Trophoblast cell (in vitro differentiated cells and primary cell): Measurements from ENCODE around the gene SNED1.

Experiments used
- DNase-seq, 2 donors: peaks; one replicate each; pipeline ENCODE4 v3.0.0-alpha.2; 2016
- H2AFZ ChIP-seq: 2 replicates; pipeline ENCODE4 v1.6.1; 2013; ENCODE audit warnings: low read length, moderate library complexity, mild to moderate bottlenecking; ENCODE audit not compliant: insufficient read depth, poor library complexity
- H2AK5ac ChIP-seq: 2 replicates; pipeline ENCODE4 v1.6.1; 2013; ENCODE audit warnings: mild to moderate bottlenecking, low read length
- H2BK120ac ChIP-seq: 2 replicates; pipeline ENCODE4 v1.6.1; 2013; ENCODE audit warnings: low read length, mild to moderate bottlenecking, moderate library complexity; ENCODE audit not compliant: insufficient read depth, poor library complexity
- H2BK12ac ChIP-seq: 2 replicates; pipeline ENCODE4 v1.6.1; 2013; ENCODE audit warnings: mild to moderate bottlenecking, low read length, moderate library complexity
- H2BK5ac ChIP-seq: 2 replicates; pipeline ENCODE4 v1.6.1; 2013; ENCODE audit warnings: low read length, low read depth, moderate library complexity, mild to moderate bottlenecking; ENCODE audit not compliant: poor library complexity
- H3K14ac ChIP-seq: 2 replicates; pipeline ENCODE4 v1.6.1; 2013; ENCODE audit warnings: mild to moderate bottlenecking, low read length
- H3K18ac ChIP-seq: 2 replicates; pipeline ENCODE4 v1.6.1; 2013; ENCODE audit warnings: mild to moderate bottlenecking, low read length
- H3K23ac ChIP-seq: 2 replicates; pipeline ENCODE4 v1.6.1; 2013; ENCODE audit warnings: low read length
- H3K27ac ChIP-seq: 2 replicates; pipeline ENCODE4 v1.5.1; 2013; ENCODE audit warnings: low read depth, mild to moderate bottlenecking, inconsistent platforms, low read length, moderate library complexity
- H3K27me3 ChIP-seq: 2 replicates; pipeline ENCODE4 v1.6.1; 2013; ENCODE audit warnings: inconsistent platforms, mild to moderate bottlenecking, low read length, moderate library complexity; ENCODE audit not compliant: insufficient read depth
- H3K36me3 ChIP-seq, 2 experiments: 1 replicate in 1 of 2; 2 replicates in 1 of 2; pipeline ENCODE4 v1.6.1; 2013; ENCODE audit warnings: low read length in 2 of 2, mild to moderate bottlenecking in 2 of 2, moderate library complexity in 1 of 2; ENCODE audit not compliant: insufficient read depth in 2 of 2, control insufficient read depth in 1 of 2
- H3K4ac ChIP-seq: 2 replicates; pipeline ENCODE4 v1.6.1; 2013; ENCODE audit warnings: low read depth, mild to moderate bottlenecking, low read length, moderate library complexity
- H3K4me1 ChIP-seq, 2 experiments: 1 replicate in 1 of 2; 2 replicates in 1 of 2; pipeline ENCODE4 v1.6.1; 2013; ENCODE audit warnings: low read length in 2 of 2, mild to moderate bottlenecking in 2 of 2, moderate library complexity in 1 of 2; ENCODE audit not compliant: insufficient read depth in 2 of 2, control insufficient read depth in 1 of 2
- H3K4me2 ChIP-seq: 2 replicates; pipeline ENCODE4 v1.6.1; 2013; ENCODE audit warnings: inconsistent platforms, mild to moderate bottlenecking, low read length, moderate library complexity
- H3K4me3 ChIP-seq: 2 replicates; pipeline ENCODE4 v1.5.1; 2013; ENCODE audit warnings: mild to moderate bottlenecking, low read depth, low read length, inconsistent platforms
- H3K79me1 ChIP-seq: one replicate; pipeline ENCODE4 v1.6.1; 2013; ENCODE audit warnings: low read length
- H3K79me2 ChIP-seq: 2 replicates; pipeline ENCODE4 v1.6.1; 2013; ENCODE audit warnings: low read length, mild to moderate bottlenecking; ENCODE audit not compliant: control insufficient read depth, insufficient read depth, poor library complexity
- H3K9ac ChIP-seq: 2 replicates; pipeline ENCODE4 v1.6.1; 2013; ENCODE audit warnings: mild to moderate bottlenecking, low read length
- H3K9me3 ChIP-seq: 2 replicates; pipeline ENCODE4 v1.6.1; 2013; ENCODE audit warnings: low read depth, mild to moderate bottlenecking, control low read depth, inconsistent platforms, low read length; ENCODE audit not compliant: insufficient read depth
- H4K12ac ChIP-seq: 2 replicates; pipeline ENCODE4 v1.6.1; 2013; ENCODE audit warnings: low read depth, mild to moderate bottlenecking, low read length, moderate library complexity
- H4K8ac ChIP-seq: 2 replicates; pipeline ENCODE4 v1.6.1; 2013; ENCODE audit warnings: low read depth, mild to moderate bottlenecking, low read length, moderate library complexity
- H4K91ac ChIP-seq: one replicate; pipeline ENCODE4 v1.6.1; 2013; ENCODE audit warnings: low read depth, mild to moderate bottlenecking, low read length, moderate library complexity
- WGBS: extraction: QIAGEN DNeasy Blood & Tissue Kit; methylation state at CpG from one replicate; pipeline ENCODE4 v1.1.7; 2013; ENCODE audit warnings: missing lambda C conversion rate; ENCODE audit not compliant: insufficient read length, insufficient coverage; ENCODE audit errors: extremely low coverage; 5-methylcytosine and 5-hydroxymethylcytosine counted together

SNED1 gene

DNA sequence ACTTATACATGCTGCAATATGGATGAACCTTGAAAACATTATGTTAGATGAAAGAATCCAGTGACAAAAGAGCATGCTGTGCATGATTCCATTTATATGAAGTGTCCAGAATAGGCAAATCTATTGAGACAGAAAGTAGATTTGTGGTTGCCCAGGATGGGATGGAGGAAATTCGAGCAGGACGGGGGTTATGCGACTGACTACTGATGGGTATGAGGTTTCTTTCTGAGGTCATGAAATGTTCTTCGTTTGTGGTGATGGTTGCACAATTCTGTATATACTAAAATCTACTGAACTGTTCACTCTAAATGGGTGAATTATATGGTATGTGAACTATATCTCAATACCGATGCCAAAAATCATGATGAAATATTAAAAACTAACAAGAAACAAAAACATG lies 122.6 kb downstream of the SNED1 start:
- H3K4me2 ChIP-seq, result no peak overlapping the region
- WGBS, result no CpG with 5 or more reads among the region's 5 CpGs

DNA sequence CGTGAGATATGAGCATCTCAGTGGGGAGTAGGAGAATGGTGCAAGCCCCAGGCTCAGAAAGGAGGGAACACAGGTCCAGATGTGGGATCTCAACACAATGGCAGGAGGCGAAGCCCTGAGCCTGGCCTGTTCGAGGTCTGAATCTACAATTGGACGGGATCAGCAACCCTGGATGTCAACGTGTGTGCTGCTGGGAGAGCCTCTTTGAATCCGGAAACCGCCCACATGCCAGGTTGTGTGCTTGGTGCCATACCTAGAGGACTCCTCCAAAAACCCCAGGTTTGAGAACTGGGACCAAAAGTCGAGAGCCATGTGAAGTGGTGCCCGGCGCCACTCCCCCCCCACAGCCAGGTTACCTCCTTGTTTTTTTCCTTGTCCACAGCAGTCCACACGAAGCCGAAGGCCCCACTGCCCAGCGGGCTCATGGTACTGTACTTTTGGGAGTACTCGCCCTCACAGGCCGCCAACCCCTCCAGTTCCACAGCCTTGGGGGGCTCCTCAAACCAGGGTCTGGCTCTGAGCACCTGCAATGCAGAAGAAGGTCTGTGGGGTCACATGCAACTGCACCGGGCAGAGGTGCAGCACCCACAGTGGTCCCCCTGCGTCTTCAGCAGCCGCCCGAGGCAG lies 124.1 kb downstream of the SNED1 start:
- H4K12ac ChIP-seq, result no peak overlapping the region
- H4K8ac ChIP-seq, result no peak overlapping the region
- peaks cover 2% of the 10 kb centered on the region for H3K9me3 ChIP-seq
- no peak overlapping the region for H3K27ac ChIP-seq
- no peak overlapping the region for H4K91ac ChIP-seq
- no peaks in the 10 kb centered on the region for H3K27me3 ChIP-seq
- H3K79me1 ChIP-seq, result no peaks in the 10 kb centered on the region
- H3K23ac ChIP-seq, result no peak overlapping the region
- H3K14ac ChIP-seq, result no peak overlapping the region
- DNase-seq, result no peak
- H3K18ac ChIP-seq, result no peak overlapping the region
- H3K9ac ChIP-seq, result no peak overlapping the region
- WGBS, result no CpG with 5 or more reads among the region's 19 CpGs
- H2AK5ac ChIP-seq, result no peak overlapping the region
- H2BK120ac ChIP-seq, result no peak overlapping the region
- peaks cover 21 to 22% of the 10 kb centered on the region in 2 experiments for H3K36me3 ChIP-seq
- no peaks in the 10 kb centered on the region for H3K79me2 ChIP-seq
- H3K4me2 ChIP-seq, result no peak overlapping the region
- H2AFZ ChIP-seq, result no peak overlapping the region
- no peak overlapping the region for H3K4ac ChIP-seq
- H3K4me1 ChIP-seq, result no peaks in the 10 kb centered on the region
- no peak overlapping the region for H2BK5ac ChIP-seq
- no peak overlapping the region for H2BK12ac ChIP-seq
- no peak overlapping the region for H3K4me3 ChIP-seq

More for the DNA sequence above, 122.6 kb downstream of the SNED1 start:
- Histone ChIP-seq H3K9ac (no peak overlapping the region), H3K14ac (no peak overlapping the region), H3K27me3 (no peaks in the 10 kb centered on the region), H4K8ac (no peak overlapping the region), H3K18ac (no peak overlapping the region), H3K79me1 (no peaks in the 10 kb centered on the region), H2BK12ac (no peak overlapping the region), H3K27ac (no peak overlapping the region), H4K12ac (no peak overlapping the region), H2BK5ac (no peak overlapping the region), H3K79me2 (no peaks in the 10 kb centered on the region), H3K4me1 (no peaks in the 10 kb centered on the region), H3K23ac (no peak overlapping the region), H2AFZ (no peak overlapping the region), H4K91ac (no peak overlapping the region), H3K4ac (no peak overlapping the region), H3K9me3 (peaks cover 2% of the 10 kb centered on the region), H2AK5ac (no peak overlapping the region), H3K36me3 (peaks cover 9 to 18% of the 10 kb centered on the region in 2 experiments), H3K4me3 (no peak overlapping the region), H2BK120ac (no peak overlapping the region)
- no peak for DNase-seq

DNA sequence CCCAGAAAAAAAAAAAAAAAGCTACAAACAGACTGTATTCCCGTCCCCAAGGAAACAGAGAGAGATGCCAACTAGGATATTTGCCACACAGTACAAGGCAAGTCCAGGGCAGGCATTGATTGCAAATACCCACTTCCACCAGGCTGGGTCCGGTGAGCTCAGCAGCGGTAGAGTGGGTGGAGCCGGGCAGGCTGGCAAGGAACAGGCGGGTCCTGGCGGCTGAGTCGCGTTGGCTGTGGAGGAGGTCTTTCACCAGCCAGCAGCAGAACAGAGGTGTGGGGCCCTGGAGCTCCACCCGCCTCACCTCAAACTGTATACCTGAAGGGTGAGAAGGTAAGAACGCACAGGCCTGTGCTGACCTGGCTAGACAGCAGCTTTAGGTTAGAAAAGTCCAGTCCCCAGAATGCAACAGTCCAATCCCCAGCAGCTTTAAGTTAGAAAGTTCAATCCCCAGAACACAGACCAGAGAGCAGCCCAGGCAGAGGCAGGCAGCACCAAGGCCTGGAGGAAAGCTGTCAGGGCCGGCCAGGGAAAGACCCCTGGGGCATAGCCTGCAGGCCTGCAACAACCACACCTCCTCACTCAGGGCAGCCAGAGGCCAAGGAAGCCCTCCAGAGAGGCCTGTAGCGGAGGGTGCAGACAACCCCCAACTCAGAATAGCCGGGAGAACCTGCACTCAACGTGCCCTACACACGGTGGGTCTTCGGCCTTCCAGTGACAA lies 125.6 kb downstream of the SNED1 start:
- no peak overlapping the region for H4K8ac ChIP-seq
- H3K4me1 ChIP-seq, result no peaks in the 10 kb centered on the region
- no CpG with 5 or more reads among the region's 16 CpGs for WGBS
- H4K12ac ChIP-seq, result no peak overlapping the region
- no peaks in the 10 kb centered on the region for H3K9me3 ChIP-seq
- H2BK120ac ChIP-seq, result no peak overlapping the region
- H3K36me3 ChIP-seq, result peaks cover 23 to 24% of the 10 kb centered on the region in 2 experiments
- no peaks in the 10 kb centered on the region for H3K79me1 ChIP-seq
- no peak overlapping the region for H2BK5ac ChIP-seq
- H3K4ac ChIP-seq, result no peak overlapping the region
- DNase-seq, result no peak
- no peaks in the 10 kb centered on the region for H3K79me2 ChIP-seq
- no peak overlapping the region for H2BK12ac ChIP-seq
- no peak overlapping the region for H3K23ac ChIP-seq
- no peak overlapping the region for H3K4me3 ChIP-seq
- no peak overlapping the region for H3K14ac ChIP-seq
- no peak overlapping the region for H3K4me2 ChIP-seq
- no peak overlapping the region for H4K91ac ChIP-seq
- H2AK5ac ChIP-seq, result no peak overlapping the region
- no peak overlapping the region for H2AFZ ChIP-seq
- no peak overlapping the region for H3K27ac ChIP-seq
- no peak overlapping the region for H3K18ac ChIP-seq
- H3K9ac ChIP-seq, result no peak overlapping the region
- no peaks in the 10 kb centered on the region for H3K27me3 ChIP-seq

DNA sequence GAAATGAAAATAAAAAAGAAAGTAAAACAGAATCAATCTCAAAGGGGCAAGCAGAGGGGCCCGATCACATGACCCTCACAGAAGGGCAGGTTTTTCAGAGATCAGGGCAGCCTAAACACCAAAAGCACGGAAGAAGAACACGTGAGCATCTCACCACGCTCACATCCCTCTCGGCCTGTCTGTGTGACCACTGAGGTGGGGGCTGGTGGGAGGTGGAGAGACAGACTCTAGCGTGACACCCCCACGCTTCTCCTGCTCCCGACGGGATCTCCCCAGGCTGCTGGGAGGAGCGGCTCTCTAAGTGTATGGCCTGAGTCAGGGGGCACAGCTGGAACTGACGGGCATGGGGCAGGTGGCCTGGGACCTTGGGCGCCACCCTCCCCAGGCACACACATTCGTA lies 127.2 kb downstream of the SNED1 start:
- no peaks in the 10 kb centered on the region for H3K9me3 ChIP-seq
- DNase-seq, result no peak

More for the DNA sequence above, 127.2 kb downstream of the SNED1 start:
- Histone ChIP-seq H2AK5ac (no peak overlapping the region), H3K4me1 (no peaks in the 10 kb centered on the region), H2BK5ac (no peak overlapping the region), H4K91ac (no peak overlapping the region), H3K79me1 (no peaks in the 10 kb centered on the region), H4K8ac (no peak overlapping the region), H3K14ac (no peak overlapping the region), H2BK12ac (no peak overlapping the region), H3K27me3 (no peaks in the 10 kb centered on the region), H3K4me2 (no peak overlapping the region), H3K9ac (no peak overlapping the region), H3K4me3 (no peak overlapping the region), H3K23ac (no peak overlapping the region), H3K36me3 (peaks cover 25 to 30% of the 10 kb centered on the region in 2 experiments), H2AFZ (no peak overlapping the region), H3K79me2 (no peaks in the 10 kb centered on the region), H2BK120ac (no peak overlapping the region), H3K18ac (no peak overlapping the region), H4K12ac (no peak overlapping the region), H3K27ac (no peak overlapping the region), H3K4ac (no peak overlapping the region)
- no CpG with 5 or more reads among the region's 13 CpGs for WGBS
